Measurements from ENCODE around the gene HCFC1. TPM values are rescaled to one million over a fixed set of nuclear protein-coding genes. Genes with fewer than 3 reads are reported as not detected.

The HCFC1 gene
- total and polyA plus RNA-seq, 2 experiments from 2014 or later, result 12.6 to 26.4 TPM

DNA sequence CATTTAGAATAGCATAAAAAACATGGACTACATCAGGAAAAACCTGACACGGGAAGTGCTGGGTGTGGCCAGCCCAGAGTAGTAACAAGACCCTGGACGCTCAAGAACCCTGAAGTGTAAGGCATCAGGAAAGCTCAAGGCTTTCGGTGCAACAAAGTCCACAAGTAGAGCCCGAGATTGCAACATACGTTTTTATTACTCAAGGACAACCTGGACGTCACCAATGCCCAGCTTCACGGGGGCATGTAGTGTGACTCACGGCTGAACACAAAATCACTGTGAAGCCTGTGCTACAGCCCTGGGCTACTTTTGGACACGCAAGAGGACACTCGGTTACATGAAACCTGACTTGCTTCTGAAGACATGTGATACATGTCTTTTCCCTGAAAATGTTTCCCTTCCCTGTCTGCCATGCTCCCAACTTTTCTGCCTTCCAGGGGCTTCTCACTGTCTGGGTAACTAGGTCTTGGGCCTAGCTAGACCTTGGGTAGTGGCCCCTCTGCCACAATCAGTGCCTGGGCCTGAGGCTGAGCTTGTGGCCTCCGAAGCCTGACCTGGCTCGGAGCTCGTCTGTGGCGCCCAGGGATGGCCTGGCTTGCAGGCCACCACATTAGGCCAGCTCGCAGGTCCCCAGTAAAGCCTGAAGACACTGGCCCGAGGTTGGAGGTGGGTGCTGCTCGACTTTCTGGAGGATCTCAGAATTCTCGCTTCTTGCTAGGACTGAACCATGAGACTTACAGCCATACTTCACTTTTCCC lies 38.9 kb upstream of the HCFC1 start:
- H3K36me3 ChIP-seq (ENCODE audit: low read depth), result no peaks in the 10 kb centered on the region
- 72 to 74% methylated on average over 14 to 18 of the region's 18 CpGs for WGBS, 2 experiments (ENCODE audit: low coverage in 1 of 2, low lambda C conversion rate in 2 of 2, missing lambda C conversion rate in 2 of 2)
- no peaks in the 10 kb centered on the region for H4K20me1 ChIP-seq (ENCODE audit: insufficient read depth)
- no peak overlapping the region for H3K9ac ChIP-seq
- TF ChIP-seq EZH2 (IDR thresholded peaks at IDR 0.05; ENCODE audit: insufficient read depth, poor library complexity, severe bottlenecking), result no peak
- no peak for TF ChIP-seq EZH2phosphoT487 (IDR thresholded peaks at IDR 0.05; ENCODE audit: insufficient read depth, low read depth)
- H3K4me3 ChIP-seq, result no peak overlapping the region
- in situ Hi-C loops (cut with MboI), result no loop called here
- H3K9me3 ChIP-seq (ENCODE audit: low read depth), result no peaks in the 10 kb centered on the region
- no peaks in the 10 kb centered on the region for H3K27me3 ChIP-seq (replicated peaks; ENCODE audit: insufficient read depth)
- no peaks in the 10 kb centered on the region for H3K79me2 ChIP-seq (ENCODE audit: insufficient read depth)
- no peaks in the 10 kb centered on the region for H3K9me2 ChIP-seq (ENCODE audit: insufficient read depth)
- H3K4me2 ChIP-seq (ENCODE audit: unreplicated experiment), result no peak overlapping the region
- H3K27ac ChIP-seq, result peak overlapping the region; percentile 30; the same call in 1 of the 2 replicates
- peak; percentile 69 for DNase-seq
- no peak overlapping the region for H2AFZ ChIP-seq
- no peaks in the 10 kb centered on the region for H3F3A ChIP-seq (ENCODE audit: insufficient read depth)
- H3K4me1 ChIP-seq (ENCODE audit: insufficient read depth), result no peaks in the 10 kb centered on the region

DNA sequence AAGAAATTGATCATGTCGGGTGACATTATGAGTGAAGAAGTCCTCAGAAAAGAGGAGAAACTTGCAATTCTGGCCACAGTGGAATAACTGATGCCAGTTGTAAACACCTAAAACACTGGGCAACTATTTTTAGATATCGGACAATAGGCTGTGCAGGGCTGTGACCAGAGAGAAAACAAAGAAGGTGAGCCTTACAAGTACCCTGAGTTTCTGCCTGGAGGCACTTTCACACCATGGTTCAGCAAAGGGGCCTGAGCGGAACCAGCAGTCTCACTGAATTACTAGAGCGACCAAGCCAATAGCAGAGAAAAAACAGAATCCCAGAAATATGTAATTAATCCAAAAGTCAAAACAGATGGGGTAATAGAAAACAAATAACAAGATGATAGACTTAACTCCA lies 36.9 kb upstream of the HCFC1 start:
- Histone ChIP-seq H3K9me3 (ENCODE audit: low read depth) (no peaks in the 10 kb centered on the region), H3K4me3 (no peak overlapping the region), H3F3A (ENCODE audit: insufficient read depth) (no peaks in the 10 kb centered on the region), H3K9ac (no peak overlapping the region), H3K4me1 (ENCODE audit: insufficient read depth) (no peaks in the 10 kb centered on the region), H3K27me3 (replicated peaks; ENCODE audit: insufficient read depth) (no peaks in the 10 kb centered on the region), H3K27ac (no peak overlapping the region), H2AFZ (no peak overlapping the region), H3K9me2 (ENCODE audit: insufficient read depth) (no peaks in the 10 kb centered on the region), H4K20me1 (ENCODE audit: insufficient read depth) (no peaks in the 10 kb centered on the region), H3K36me3 (ENCODE audit: low read depth) (no peaks in the 10 kb centered on the region), H3K4me2 (ENCODE audit: unreplicated experiment) (no peak overlapping the region), H3K79me2 (ENCODE audit: insufficient read depth) (no peaks in the 10 kb centered on the region)
- 28 to 39% methylated on average over 3 to 4 of the region's 4 CpGs for WGBS, 2 experiments (ENCODE audit: low coverage in 1 of 2, low lambda C conversion rate in 2 of 2, missing lambda C conversion rate in 2 of 2)
- TF ChIP-seq EZH2phosphoT487 (IDR thresholded peaks at IDR 0.05; ENCODE audit: insufficient read depth, low read depth), result no peak
- TF ChIP-seq EZH2 (IDR thresholded peaks at IDR 0.05; ENCODE audit: insufficient read depth, poor library complexity, severe bottlenecking), result no peak
- in situ Hi-C loops (cut with MboI), result no loop called here
- DNase-seq, result no peak

DNA sequence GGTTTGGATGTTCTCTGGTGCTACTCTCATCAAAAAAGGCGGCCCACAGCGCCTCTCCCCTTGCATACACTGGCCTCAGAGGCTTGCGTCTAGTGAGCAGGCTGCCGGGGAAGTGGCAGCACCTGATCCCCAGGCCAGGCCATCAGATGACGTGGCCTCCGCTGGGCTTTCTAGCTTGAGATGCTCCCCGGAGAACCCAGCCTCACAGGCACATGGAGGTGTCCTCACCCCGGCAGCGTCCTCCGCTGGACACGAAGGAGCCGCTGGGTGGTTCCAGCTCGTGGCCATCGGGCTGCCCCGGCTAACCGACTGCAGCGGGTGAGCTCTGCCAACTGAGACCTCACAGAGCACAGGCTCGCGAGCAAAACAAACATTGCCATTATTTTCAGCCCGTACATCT lies 35.3 kb upstream of the HCFC1 start:
- in situ Hi-C loops (cut with MboI), result no loop called here
- no peak overlapping the region for H3K9ac ChIP-seq
- no peak overlapping the region for H3K4me3 ChIP-seq
- DNase-seq, result no peak
- TF ChIP-seq EZH2phosphoT487 (IDR thresholded peaks at IDR 0.05; ENCODE audit: insufficient read depth, low read depth), result no peak
- no peak for TF ChIP-seq EZH2 (IDR thresholded peaks at IDR 0.05; ENCODE audit: insufficient read depth, poor library complexity, severe bottlenecking)
- H3K36me3 ChIP-seq (ENCODE audit: low read depth), result no peaks in the 10 kb centered on the region
- H3K4me2 ChIP-seq (ENCODE audit: unreplicated experiment), result no peak overlapping the region
- H3K9me2 ChIP-seq (ENCODE audit: insufficient read depth), result no peaks in the 10 kb centered on the region
- no peaks in the 10 kb centered on the region for H3K27me3 ChIP-seq (replicated peaks; ENCODE audit: insufficient read depth)
- no peaks in the 10 kb centered on the region for H3K79me2 ChIP-seq (ENCODE audit: insufficient read depth)
- no peak overlapping the region for H2AFZ ChIP-seq
- H3K27ac ChIP-seq, result no peak overlapping the region
- peaks cover 4% of the 10 kb centered on the region for H3K4me1 ChIP-seq (ENCODE audit: insufficient read depth)
- no peaks in the 10 kb centered on the region for H3F3A ChIP-seq (ENCODE audit: insufficient read depth)
- H3K9me3 ChIP-seq (ENCODE audit: low read depth), result no peaks in the 10 kb centered on the region
- H4K20me1 ChIP-seq (ENCODE audit: insufficient read depth), result no peaks in the 10 kb centered on the region
- WGBS, 2 experiments (ENCODE audit: low coverage in 1 of 2, low lambda C conversion rate in 2 of 2, missing lambda C conversion rate in 2 of 2), result 93 to 95% methylated on average over 13 to 20 of the region's 20 CpGs

DNA sequence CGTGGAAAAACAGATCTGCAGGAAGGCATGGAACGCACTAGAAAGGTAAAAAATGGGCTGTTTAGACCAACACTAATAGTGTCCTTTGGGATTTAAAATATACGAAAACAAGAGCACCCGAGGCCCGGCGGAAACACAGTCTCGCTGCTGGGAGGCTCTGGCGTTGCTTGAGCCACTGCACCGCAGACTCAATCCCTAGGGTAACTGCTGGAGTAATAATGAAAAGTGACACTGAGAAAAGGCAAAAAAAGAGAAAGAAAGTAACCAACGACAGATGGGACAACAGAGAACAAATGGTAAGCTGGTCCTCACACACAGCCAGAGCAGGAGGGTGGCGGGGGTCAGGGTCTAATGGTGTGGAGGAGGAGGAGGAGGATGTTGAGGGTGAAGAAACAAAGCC lies 32.7 kb upstream of the HCFC1 start:
- Histone ChIP-seq H3K9ac (no peak overlapping the region), H3K4me3 (no peak overlapping the region), H3K36me3 (ENCODE audit: low read depth) (no peaks in the 10 kb centered on the region), H3F3A (ENCODE audit: insufficient read depth) (no peaks in the 10 kb centered on the region), H2AFZ (no peak overlapping the region), H3K79me2 (ENCODE audit: insufficient read depth) (no peaks in the 10 kb centered on the region), H3K4me2 (ENCODE audit: unreplicated experiment) (no peak overlapping the region), H3K9me2 (ENCODE audit: insufficient read depth) (no peaks in the 10 kb centered on the region), H3K27ac (no peak overlapping the region), H3K27me3 (replicated peaks; ENCODE audit: insufficient read depth) (no peaks in the 10 kb centered on the region), H3K4me1 (ENCODE audit: insufficient read depth) (peaks cover 10% of the 10 kb centered on the region), H4K20me1 (ENCODE audit: insufficient read depth) (no peaks in the 10 kb centered on the region), H3K9me3 (ENCODE audit: low read depth) (no peaks in the 10 kb centered on the region)
- in situ Hi-C loops (cut with MboI), result no loop called here
- TF ChIP-seq EZH2 (IDR thresholded peaks at IDR 0.05; ENCODE audit: insufficient read depth, poor library complexity, severe bottlenecking), result no peak
- no peak for TF ChIP-seq EZH2phosphoT487 (IDR thresholded peaks at IDR 0.05; ENCODE audit: insufficient read depth, low read depth)
- DNase-seq, result no peak
- 52 to 56% methylated on average over 5 to 11 of the region's 11 CpGs for WGBS, 2 experiments (ENCODE audit: low coverage in 1 of 2, low lambda C conversion rate in 2 of 2, missing lambda C conversion rate in 2 of 2)
